ENCODE results near the gene PRSS50.
A peak's percentile ranks its signal among the peaks of the same experiment; 100 is the strongest.

PRSS50 gene

DNA sequence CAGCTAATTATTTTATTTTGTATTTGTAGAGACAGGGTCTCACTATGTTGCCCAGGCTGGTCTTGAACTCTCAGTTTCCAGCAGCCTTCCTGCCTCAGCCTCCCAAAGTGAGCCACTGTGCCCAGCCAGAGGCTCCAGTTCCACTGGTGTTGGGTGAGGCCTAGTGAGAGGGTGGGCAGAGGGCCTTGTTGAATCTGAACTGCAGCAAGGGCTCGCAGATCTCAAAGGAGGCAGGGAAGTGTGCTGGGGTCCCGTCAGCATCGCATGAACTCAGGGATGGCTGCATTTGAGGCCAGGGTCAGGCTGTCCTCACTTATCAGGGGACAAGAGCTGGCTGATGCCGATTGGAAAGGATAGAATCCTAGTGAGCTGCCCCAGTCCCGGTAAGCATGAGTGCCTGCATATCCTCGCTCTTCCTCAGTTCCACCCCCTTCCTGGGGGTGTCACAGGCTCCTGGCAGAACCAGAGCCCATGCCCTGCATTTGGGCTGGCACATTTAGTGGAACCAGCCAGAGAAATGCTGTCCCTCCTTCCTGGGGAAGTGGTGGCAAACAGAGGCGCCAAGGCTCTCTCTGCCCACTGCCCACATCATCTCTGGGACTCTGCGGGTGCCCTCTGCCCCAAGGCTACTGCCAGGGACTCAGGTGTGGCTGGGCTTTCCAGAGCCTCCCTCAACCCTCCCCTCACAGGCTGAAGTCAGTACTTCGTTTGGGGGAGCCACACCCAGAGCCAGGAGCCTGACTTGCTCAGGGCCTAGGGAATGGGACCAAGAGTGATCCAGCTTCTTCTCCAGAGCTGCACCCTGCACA is 48.3 kb downstream of the PRSS50 start:
- DNase-seq = no peak

DNA sequence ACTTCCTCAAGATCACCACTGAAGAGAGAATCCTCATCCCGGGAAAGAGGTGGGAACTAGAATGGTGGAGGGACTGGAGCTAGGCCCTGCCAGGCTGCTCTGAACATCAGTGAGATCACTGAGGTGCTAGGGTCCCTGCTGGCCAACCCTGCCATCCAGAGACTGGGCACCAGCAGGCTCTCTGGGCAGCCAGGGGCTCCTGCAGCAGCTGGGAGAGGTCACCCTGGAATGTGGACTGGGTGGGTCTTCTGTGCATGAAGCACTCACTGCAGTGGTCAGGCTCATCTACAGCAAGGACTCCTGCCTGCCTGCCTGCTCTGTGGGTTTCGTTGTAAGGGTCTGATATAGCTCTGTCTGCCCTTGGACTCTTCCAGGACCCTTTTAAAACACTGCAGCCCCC is 49.1 kb downstream of the PRSS50 start:
- DNase-seq = no peak

DNA sequence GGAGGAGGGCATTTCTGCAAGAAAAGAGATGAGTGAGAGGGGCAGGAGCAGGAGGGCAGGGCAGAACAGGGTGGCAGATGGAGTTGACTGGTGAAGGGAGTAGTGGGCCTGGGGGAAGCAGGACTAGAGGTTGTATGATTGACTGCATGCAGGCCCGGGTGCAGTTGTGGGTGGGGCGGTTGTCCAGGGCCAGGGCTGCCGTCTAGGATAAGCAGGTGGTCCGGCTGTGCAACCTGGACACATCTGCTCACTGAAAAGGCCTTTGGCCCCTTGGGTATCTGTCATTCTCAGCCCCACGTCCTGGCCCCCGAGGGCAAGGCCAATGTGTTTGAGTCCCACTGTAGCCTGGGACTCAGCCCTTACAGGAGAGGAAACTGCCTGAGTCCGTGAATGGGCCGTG is 49.6 kb downstream of the PRSS50 start:
- DNase-seq = no peak

DNA sequence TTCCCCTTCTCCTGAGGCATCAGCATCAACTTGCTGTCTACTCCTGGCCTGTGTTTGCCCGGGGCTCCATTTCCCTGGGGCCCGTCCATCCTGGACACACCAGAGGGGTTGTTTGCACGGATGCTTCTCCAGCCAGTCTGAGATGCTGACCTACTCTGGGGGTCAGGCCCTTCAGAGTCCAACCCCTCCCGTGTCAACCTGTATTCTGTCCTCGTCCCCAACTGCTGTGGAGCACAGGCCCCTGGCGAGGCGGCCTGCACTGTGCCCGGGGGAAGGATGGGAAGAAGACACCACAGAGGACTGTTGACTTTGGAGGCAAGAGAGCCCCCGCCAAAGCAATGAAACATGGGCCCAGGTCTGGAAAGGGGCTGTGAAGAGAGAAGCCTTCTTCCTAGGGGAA is 50.0 kb downstream of the PRSS50 start:
- no peak for DNase-seq

DNA sequence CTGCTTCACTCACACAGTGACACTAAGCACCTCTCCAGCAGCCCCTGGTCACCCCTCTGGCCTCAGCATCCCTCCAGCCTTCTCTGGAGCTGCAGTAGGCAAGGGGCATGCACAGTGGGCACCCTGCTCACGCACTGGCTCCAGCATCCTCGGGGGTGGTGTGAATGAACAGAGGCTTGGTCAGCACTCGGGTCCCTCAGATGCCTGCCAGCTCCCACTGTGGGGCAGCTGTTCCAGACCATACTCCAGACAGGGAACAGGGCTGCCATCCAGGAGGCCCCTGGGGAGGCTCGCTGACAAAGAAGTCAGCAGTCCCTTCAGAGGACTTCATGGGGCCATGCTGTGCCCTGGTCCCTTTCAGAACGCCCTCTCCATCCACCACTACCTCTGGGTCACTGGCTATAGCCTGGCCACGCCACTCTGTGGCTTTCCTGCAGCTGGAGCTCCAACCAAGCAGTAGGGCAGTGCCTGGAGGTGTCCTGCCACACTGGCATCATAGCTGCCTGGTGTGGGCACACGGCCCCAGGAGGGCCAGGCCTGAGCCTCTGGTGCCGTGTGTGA is 50.5 kb downstream of the PRSS50 start:
- no peak for DNase-seq

DNA sequence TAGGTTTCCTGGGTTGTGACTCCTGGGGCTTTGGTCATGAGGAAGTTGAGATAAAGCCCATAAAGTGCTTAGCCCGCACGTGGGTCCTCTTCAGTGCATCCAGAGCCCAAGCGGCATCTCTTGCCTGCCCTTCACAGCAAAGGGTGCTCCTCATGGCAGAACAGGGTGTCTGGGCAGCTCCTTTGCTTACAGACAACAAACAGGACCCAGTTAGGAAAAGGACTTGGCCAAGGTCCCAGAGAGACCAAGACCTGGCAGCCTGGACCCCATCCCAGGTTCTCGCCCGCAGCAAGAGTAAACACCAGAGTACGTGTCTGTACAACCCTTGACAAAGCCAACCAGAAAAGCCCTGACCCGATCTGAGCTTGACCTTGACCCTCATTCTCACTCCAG is 51.2 kb downstream of the PRSS50 start:
- DNase-seq = no peak

DNA sequence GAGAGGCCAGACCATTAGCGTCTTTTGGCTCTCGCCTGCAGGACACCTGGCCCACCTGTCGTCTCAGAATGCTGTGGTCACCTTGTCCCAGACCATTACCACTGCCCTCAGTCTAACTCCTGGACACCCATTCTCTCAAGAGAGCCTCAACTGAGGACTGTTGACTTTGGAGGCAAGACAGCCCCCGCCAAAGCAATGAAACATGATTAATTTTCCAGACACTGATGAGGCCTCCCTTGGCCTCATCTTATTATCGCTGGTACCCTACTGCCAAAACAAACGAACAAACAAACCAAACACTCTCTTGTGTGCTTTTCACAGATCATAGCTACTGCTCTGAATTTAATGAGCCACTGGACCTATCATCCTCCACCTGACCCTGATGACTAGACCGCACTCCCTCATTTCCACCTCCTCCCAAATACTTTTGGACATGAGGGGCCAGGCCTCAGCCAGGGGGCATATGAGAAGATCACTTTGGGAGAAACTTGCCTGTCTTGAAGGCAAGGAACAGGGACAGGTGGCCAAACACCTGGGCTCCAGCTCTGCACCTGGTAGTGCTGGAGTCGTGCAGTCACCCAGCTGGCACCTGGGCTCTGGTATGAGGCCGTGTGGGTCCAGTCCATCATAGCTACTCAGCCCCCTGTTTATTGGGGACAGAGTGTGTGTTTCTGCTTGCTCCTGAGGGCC is 51.8 kb downstream of the PRSS50 start:
- no peak for DNase-seq

DNA sequence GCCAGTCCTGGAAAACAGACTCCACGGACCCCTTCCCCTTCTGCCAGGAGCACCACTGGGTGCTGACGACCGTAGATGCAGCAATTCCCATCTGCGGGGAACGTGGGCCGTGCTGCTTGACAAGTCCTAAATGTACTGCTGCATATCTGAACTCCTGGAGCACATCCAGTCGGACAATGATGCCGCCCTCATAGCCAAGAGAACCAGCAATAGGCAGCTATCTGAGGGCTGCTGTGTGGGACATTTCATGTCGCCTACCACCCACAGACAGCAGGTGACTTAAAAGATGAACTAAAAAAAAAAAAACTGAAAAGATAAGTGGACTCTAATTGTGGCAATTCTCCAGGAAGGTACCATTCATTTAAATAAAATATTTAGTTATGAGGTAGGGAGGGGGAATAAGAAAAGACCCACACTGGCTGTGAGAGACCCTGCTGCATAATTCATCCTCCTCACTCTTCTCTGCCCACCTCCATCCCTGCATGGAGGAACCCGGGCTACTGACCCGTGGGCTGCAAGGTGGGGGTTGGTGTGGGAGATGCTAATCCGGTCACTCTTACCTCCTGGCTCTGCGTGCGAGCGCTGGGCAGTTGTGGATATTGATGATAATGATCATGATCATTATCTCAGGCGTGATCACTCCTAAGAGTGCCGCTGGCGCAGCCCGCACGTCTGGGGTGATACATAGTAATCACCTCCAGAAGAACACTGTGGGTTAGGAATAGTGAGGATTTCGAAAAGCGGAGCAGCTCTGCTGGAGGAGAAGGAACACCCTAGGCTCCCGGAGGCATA is 52.5 kb downstream of the PRSS50 start:
- no peak for DNase-seq

DNA sequence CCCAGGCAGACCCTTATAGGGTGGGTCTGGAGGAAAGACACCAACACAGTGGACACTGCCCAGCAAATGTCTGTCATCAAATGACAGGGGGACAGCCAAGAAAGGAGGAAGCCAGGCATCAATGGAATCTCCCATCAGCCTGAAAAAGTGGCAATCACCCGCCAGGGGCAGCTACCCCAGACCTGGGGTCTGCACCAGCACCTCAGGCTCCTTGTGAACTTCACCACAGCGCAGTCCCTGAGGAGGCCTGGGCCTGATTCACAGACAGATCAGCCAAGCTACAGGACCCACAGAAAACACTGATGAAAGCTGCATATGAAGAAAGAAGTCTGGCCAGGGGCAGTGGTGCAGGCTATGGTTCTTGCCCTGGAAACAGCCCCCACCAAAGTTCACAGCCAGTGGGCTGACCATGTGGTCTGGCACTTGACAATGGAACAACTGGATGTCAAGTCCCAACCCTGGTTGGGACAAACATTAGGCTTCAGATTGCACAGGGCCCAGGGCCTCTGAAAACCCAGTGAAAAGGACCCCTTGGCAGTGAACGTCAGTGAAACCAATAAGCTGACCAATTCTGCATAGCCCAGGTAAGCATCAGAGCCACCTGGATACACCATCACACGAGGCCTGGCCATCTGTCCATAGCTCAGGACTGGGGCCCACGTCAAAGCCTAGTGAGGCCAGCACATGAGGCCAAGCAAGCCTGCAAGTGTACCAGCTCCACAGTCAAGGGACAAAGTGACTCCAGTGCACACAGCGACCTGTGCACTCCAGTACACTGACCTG is 53.3 kb downstream of the PRSS50 start:
- no peak for DNase-seq

DNA sequence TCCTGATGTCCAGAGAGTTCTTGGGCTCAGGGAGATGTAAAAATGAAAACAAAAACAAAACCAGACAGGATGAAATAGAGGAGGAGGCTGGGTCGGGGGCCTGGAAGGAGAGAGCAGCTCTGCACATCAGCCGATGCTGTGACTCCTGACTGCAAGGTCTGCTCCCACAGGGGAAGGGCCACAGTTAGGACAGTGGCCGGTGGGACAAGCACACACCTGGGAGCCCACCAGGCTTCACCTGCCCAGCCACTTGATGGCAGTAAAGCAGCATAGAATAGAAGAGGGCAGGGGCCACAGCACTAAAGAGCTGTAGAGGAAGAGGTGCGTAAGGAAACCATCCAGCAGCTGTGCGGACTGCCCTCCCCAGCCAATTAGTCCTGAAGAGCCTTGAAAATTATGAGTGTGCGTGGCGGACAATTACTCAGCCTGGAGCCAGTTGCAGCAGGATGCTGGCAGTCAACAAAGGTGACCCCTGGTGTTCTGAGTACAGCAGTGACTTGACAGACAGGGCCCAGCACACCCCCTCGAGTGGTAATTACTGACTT is 54.0 kb downstream of the PRSS50 start:
- no peak for DNase-seq

DNA sequence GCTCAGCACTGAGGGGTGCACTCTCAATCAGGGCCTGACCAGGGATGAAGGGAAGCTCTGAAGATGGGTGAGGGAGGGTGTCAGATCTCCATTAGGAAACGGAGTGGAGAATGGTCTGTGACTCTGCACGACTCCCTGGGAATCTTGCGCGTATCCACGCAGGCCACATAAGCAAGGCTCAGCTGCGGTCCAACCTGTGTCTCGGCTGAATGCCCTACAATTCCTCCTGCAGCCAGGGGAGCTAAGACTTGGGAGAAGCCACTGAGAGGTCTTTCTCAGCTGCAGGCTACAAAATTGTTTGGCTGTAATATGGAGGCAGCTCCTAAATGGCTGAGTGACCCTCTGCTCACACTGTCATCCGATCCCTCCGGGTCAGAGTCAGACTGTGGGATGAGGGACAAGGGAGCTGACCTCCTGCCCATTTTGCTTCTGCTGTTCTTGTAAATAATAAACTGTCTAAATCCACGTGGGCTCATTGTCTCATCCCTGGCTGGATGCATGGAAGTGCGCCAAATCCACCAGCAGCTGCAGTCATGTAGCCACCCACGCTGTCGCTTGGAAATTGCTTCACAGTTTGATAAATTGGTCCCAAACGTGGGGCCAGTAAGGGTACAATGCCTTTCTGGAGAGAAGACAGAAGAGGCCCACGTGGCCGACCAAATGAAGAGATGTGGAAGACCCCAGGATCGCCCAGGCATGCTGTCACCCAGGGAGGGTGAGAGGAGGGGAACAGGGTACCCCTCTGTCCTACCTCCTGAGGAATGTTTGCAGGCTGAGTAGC is 54.7 kb downstream of the PRSS50 start:
- DNase-seq = peak; percentile 46
